Activated CD4-positive, alpha-beta T cell treated with anti-CD3 and anti-CD28 coated beads for 36 hours (primary cell): ENCODE results near the gene MON2. TPM values are rescaled to one million over a fixed set of nuclear protein-coding genes. Genes with fewer than 3 reads are reported as not detected.

Experiments used
- microRNA-seq: library from miRNA; unstranded; fragments of <30 nt; microRNA quantifications from one replicate; pipeline ENCODE4 v1.2.0, GENCODE V29; 2021; ENCODE audit warnings: borderline replicate concordance
- total RNA-seq, 2 experiments: library from RNA; stranded (reverse); gene quantifications; one replicate each; pipeline ENCODE4 v1.2.3, GENCODE V29; 2021

The MON2 gene
- total RNA-seq, 2 experiments from 2014 or later, result 26.9 to 31.3 TPM

Small RNA genes within 50 kb of the gene (microRNA-seq; reads per million reads assigned to microRNA genes)
- gene MIRLET7I, result 55,567 reads per million, percentile 99 among the genes with 10 or more reads in this experiment

Other genes starting within 250 kb of the MON2 start
- 10 to 100 TPM; 87.2 to 98.0 TPM for gene USP15, start 206.4 kb upstream of the MON2 start, total RNA-seq